GM18868 (cell line): Measurements from ENCODE around the gene MLLT11.

ENCODE experiments used
- ATAC-seq: cut with Tn5 transposase; IDR thresholded peaks from one replicate; pipeline ENCODE4 v1.9.1; 2021; ENCODE audit warnings: mild to moderate bottlenecking, moderate library complexity; ENCODE audit not compliant: unreplicated experiment

Gene MLLT11, protein sequence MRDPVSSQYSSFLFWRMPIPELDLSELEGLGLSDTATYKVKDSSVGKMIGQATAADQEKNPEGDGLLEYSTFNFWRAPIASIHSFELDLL

GRCh38 chr1:151060007-151060656 lies at the start of gene MLLT11:
Gene MLLT11, plus strand, starts transcription at chr1:151060397. Its CDS starts 6,828 bp downstream, at chr1:151067225.
- no peak for ATAC-seq

DNA sequence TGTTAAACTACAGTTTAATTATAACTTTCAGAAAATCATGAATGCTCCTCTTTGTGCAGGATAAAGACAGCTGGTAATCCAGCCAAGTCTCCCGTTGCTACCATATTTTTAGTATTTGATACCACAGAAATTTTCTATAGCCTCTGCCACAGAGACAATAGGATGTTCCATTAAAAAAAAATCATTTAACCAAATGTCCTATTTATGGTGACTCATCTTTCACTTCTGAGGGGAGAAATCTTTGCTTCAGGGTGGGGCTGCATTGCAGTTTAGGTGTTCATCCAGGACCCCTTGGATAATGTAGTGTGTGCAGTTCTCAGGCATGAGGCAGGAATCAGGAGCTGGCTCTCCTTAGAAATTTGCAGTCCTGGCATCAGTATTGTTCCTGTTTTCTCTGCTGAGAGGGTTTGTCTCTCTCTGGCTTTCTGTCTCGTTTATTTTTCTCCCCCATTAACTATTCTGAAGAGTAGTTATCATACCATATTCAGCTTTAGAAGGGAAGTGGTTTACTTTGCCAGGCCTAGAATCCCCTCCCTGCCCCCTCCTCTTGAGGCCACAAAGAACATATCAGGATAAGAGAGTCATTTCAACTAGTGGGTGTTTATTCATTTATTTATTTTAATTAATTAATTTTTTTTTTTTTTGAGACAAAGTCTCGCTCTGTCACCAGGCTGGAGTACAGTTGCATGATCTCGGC lies 48.9 kb upstream of the MLLT11 start:
- ATAC-seq = no peak

DNA sequence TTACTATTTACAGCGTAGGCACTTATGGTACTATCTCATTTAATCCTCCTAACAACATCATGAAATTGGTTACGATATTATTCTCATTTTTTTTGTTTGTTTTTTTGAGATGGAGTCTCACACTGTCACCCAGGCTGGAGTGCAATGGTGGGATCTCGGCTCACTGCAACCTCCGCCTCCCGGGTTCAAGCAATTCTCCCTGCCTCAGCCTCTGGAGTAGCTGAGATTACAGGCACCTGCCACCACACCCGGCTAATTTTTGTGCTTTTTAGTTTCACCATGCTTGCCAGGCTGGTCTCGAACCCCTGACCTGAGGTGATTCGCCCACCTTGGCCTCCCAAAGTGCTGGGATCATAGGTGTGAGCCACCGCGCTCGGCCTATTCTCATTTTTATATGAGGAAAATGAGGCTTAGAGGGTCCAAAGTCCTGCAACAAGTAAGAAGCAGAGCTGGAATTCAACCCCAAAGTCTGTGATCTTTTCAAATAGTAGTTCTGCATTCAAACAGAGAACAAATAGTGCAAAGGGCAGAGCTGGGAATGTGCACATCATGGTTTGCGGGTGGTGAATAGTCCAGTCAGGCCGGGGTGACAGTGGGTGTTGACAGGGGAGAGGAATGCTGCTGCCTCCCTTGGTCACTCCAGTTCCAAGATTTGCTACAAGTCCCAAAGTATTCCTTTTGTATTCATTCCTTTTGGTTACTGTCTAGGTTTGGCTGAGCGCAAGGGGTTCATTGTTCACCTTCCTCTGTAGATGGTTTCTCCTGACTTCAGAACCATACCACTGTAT lies 47.3 kb upstream of the MLLT11 start:
- ATAC-seq = no peak

- ATAC-seq = no peak
Observed at GRCh38 chr1:151013518-151013917, 46.7 kb upstream of the MLLT11 start.

DNA sequence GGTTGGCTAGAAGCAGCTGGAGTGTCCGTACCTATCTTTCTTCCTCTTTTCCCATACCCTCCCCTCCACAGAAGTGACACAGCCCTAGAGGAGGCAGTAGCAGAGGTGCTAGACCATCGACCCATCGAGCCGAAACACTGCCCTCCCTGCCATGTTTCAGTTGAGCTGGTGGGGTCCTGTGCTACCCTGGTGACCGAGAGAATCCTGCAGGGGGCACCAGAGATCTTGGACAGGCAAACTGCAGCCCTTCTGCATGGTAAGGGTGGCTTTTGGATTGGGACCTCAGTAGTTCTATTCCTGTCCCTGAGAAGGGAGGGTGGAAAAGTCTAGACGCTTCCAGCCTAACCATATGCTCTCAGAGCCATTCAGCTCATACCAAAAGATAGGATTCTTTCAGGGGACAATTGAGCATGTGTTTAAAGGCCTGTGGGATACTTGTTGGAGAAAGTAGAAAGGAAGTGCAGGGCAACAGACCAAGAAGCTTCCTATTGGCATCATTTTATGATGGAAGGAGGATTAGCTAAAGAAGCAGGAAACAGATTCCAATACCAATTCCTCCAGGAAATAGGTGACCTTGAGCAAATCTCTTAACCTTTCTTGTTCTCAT lies 35.6 kb upstream of the MLLT11 start:
- ATAC-seq = peak; percentile 51

DNA sequence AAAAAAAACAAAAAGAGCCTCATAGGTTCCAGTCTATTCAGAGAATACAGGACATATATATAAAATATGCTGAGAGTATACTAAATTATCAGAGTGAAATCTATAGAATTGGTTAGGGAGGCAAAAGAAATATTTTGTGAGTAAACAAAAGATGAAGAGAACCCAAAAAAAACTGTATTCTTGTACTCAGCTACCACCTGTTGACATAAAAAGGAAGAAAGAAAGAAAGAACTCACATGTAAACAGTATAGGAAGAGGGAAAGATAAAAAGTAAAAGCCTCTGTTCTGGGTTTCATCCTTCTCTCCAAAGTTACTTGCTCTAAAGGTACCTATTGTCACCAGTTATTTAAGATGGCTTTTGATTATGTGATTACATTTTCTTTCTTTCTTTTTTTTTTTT lies 33.7 kb upstream of the MLLT11 start:
- no peak for ATAC-seq

DNA sequence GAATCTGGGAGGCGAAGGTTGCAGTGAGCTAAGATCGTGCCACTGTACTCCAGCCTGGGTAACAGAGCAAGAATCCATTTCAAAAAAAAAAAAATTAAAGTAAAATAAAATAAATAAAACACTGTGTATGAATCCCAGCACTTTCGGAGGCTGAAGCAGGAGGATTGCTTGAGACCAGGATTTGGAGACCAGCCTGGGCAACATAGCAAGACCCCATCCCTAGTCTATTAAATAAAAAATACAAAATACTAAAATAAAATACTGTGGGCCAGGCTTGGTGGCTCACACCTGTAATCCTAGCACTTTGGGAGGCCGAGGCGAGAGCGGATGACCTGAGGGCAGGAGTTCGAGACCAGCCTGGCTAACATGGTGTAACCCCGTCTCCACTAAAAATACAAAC lies 28.0 kb upstream of the MLLT11 start:
- ATAC-seq = no peak

GRCh38 chr1:151035167-151035566 lies 25.0 kb upstream of the MLLT11 start:
- no peak for ATAC-seq

DNA sequence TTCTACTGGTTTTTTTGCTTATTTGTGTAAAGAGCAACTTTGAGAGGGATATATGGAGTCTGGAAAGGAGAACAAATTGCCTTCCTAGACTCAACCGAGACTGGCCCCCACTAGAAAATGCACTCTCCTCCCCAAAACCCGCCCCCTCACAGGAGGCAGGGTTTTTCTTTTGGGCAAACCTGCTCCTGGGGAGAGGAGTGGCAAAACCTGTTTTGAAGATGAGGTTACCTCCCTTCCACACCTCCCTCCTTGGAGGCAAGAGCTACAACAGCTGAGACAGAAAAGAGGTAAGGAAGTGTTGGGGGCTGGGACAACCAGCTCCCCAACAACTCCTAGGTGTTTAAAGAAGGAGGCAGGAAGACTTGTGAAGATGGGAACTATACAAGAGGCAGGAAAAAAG lies 23.8 kb upstream of the MLLT11 start, which contains the start of gene BNIPL:
Gene BNIPL, plus strand, starts transcription at position 231 of the 400 bp plus-strand sequence. Its CDS starts 140 bp downstream, at position 371.
- ATAC-seq = no peak

- no peak for ATAC-seq
Observed at GRCh38 chr1:151037032-151037431, 23.2 kb upstream of the MLLT11 start.

DNA sequence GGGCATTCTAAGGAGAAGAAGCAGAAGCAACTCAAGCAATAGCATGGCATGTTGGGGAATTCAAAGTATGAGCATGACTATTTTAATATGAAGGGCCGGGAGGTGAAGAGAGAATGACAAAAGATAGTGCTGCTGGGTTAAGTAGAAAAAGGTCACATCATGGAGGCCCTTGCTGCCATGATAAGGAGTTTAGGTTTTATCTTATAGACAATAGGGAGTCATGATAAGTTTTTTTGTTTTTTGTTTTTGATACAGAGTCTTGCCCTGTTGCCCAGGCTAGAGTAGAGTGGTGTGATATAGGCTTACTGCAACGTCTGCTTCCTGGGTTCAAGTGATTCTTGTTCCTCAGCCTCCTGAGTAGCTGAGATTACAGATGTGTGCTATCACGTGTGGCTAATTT lies 20.7 kb upstream of the MLLT11 start:
- ATAC-seq = no peak

GRCh38 chr1:151043163-151043562 lies 17.0 kb upstream of the MLLT11 start:
- ATAC-seq = no peak

- ATAC-seq = peak; percentile 53
Observed at GRCh38 chr1:151047591-151047924, 12.6 kb upstream of the MLLT11 start, which contains the start of gene C1orf56. Gene C1orf56, plus strand, starts transcription at chr1:151047751. Its CDS starts 97 bp downstream, at chr1:151047848.

DNA sequence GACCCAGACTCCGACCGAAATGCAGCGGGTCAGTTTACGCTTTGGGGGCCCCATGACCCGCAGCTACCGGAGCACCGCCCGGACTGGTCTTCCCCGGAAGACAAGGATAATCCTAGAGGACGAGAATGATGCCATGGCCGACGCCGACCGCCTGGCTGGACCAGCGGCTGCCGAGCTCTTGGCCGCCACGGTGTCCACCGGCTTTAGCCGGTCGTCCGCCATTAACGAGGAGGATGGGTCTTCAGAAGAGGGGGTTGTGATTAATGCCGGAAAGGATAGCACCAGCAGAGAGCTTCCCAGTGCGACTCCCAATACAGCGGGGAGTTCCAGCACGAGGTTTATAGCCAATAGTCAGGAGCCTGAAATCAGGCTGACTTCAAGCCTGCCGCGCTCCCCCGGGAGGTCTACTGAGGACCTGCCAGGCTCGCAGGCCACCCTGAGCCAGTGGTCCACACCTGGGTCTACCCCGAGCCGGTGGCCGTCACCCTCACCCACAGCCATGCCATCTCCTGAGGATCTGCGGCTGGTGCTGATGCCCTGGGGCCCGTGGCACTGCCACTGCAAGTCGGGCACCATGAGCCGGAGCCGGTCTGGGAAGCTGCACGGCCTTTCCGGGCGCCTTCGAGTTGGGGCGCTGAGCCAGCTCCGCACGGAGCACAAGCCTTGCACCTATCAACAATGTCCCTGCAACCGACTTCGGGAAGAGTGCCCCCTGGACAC lies 12.1 kb upstream of the MLLT11 start:
- peak; percentile 74 for ATAC-seq

GRCh38 chr1:151048645-151049032 lies 11.6 kb upstream of the MLLT11 start:
- no peak for ATAC-seq

- no peak for ATAC-seq
Observed at GRCh38 chr1:151049458-151049857, 10.7 kb upstream of the MLLT11 start.

GRCh38 chr1:151050051-151050688 lies 10.0 kb upstream of the MLLT11 start:
- ATAC-seq = no peak

GRCh38 chr1:151051356-151052009 lies 8.7 kb upstream of the MLLT11 start:
- no peak for ATAC-seq

DNA sequence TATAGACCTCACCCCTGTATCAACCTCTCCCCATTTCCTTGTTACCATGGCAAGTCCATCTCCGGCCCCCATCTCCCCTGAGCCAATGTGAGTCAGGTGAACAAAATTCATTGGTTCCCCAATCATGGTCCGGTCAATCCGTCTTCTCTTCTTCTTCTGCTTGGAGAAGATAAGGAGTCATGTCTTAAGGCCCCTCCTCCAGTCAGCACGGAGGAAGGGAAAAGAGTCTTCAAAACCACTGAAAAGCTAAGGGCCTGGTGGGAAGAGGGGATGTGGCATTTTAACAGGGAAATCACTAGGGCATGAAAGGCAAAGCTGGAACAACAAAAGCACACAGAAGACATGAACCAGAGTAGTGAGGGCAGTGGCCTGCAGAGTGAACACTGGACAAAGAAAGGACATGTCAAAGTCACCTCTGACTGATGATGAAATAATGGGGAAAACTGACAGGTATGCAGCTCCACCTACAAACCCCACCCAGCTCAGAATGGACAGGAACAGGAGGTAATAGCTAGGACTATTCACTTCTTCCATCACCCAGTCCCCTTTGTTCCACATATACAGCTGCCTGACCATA lies 5.1 kb upstream of the MLLT11 start:
- ATAC-seq = no peak
